ENCODE measurements around the gene ATP13A5.
A peak's percentile ranks its signal among the peaks of the same experiment; 100 is the strongest.

ATP13A5 gene, protein sequence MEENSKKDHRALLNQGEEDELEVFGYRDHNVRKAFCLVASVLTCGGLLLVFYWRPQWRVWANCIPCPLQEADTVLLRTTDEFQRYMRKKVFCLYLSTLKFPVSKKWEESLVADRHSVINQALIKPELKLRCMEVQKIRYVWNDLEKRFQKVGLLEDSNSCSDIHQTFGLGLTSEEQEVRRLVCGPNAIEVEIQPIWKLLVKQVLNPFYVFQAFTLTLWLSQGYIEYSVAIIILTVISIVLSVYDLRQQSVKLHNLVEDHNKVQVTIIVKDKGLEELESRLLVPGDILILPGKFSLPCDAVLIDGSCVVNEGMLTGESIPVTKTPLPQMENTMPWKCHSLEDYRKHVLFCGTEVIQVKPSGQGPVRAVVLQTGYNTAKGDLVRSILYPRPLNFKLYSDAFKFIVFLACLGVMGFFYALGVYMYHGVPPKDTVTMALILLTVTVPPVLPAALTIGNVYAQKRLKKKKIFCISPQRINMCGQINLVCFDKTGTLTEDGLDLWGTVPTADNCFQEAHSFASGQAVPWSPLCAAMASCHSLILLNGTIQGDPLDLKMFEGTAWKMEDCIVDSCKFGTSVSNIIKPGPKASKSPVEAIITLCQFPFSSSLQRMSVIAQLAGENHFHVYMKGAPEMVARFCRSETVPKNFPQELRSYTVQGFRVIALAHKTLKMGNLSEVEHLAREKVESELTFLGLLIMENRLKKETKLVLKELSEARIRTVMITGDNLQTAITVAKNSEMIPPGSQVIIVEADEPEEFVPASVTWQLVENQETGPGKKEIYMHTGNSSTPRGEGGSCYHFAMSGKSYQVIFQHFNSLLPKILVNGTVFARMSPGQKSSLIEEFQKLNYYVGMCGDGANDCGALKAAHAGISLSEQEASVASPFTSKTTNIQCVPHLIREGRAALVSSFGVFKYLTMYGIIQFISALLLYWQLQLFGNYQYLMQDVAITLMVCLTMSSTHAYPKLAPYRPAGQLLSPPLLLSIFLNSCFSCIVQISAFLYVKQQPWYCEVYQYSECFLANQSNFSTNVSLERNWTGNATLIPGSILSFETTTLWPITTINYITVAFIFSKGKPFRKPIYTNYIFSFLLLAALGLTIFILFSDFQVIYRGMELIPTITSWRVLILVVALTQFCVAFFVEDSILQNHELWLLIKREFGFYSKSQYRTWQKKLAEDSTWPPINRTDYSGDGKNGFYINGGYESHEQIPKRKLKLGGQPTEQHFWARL

DNA sequence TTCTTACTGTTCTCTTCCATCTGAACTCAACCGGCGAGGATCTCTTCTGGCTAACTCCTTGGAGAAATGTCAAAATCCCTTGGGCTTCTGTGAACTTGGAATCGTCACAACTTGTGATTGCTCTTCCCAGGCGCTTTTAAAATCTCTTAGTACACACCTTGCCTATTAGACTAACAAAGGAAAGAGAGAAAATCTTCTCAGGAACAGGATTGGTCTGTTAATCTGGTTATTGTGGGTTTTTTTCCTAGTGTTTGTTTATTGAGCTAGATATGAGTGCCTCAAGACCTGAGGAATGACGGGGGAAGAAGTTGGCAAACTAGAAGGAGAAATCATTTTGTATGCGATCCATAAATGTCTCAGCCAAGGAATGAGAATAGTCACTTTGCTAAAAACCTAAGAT, at the start of gene ATP13A5:
TSS of gene ATP13A5 (minus strand) at position 48 of the 400 bp plus-strand sequence. CDS start at position 20, 28 bp downstream.
- H3K36me3 ChIP-seq (replicated peaks): no peaks in the 10 kb centered on the region
- H3K4me1 ChIP-seq: no peaks in the 10 kb centered on the region
- H3K4me3 ChIP-seq: no peak within 1 kb of the TSS
- no peaks in the 10 kb centered on the region for H3K9me3 ChIP-seq
- no peaks in the 10 kb centered on the region for H3K27me3 ChIP-seq (ENCODE audit: low read depth)
- in situ Hi-C loops (cut with MboI; ENCODE audit: low sequenced_read_pairs): no loop called here
- no peak for DNase-seq (ENCODE audit: low spot score in 2 of 2)

DNA sequence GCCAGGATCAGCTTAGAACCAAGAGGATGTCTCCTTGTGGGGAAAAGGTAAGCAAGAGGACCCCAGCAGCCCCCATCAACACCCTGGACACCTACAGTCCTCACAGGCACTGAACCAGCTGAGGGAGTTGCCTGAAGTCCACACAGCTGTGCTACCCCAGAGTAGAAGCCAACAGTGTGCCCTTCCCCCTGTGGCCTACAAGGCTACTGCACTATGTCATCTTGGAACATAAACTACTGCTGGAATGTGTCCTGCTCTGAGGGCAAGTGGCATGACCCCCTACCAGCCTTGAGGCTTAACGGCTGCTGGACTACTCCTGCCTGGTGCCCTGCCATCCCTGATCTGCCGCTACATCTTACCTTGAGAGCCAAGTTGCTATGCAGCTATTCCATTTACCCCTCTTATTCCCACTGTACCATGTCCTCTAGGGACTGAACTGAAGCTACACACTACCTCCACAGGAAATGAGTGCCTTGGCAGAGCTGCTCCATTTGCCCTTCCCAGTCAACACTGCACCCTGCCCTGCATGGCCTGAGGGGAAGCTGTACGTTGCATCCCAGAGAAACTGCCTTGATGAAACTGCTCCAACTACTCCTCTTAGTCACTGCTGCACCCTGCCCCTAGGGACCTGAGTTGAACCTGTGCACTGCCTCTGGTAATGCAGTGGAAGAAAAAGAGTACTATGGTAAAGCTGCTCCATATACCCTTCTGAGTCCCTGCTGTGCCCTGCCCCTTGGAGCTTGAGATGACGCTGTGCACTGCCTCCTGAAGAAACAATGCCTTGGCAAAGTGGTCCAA, 40.2 kb upstream of the ATP13A5 start:
- H3K4me3 ChIP-seq: no peak overlapping the region
- H3K4me1 ChIP-seq: no peaks in the 10 kb centered on the region
- no peaks in the 10 kb centered on the region for H3K9me3 ChIP-seq
- no peak for DNase-seq (ENCODE audit: low spot score in 2 of 2)
- no peaks in the 10 kb centered on the region for H3K36me3 ChIP-seq (replicated peaks)
- no peaks in the 10 kb centered on the region for H3K27me3 ChIP-seq (ENCODE audit: low read depth)
- in situ Hi-C loops (cut with MboI; ENCODE audit: low sequenced_read_pairs): no loop called here

DNA sequence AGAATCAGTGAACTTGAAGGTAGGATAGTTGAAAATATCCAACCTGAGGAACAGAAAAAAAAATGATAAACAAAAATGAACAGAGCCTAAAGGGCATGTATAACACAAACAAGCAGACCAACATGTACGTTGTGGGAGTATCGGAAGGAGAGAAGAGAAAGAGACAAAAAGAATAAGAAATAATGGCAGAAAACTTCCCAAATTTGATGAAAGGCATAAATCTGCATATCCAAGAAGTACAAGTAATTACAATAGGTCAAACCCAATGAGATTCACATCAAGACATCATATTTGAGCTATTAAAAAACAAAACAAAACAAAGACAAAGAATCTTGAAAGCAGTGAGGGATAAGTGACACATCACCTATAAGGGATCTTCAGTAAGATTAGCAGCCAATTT, 38.1 kb upstream of the ATP13A5 start:
- in situ Hi-C loops (cut with MboI; ENCODE audit: low sequenced_read_pairs): no loop called here
- Histone ChIP-seq H3K27me3 (ENCODE audit: low read depth) (no peaks in the 10 kb centered on the region), H3K36me3 (replicated peaks) (no peaks in the 10 kb centered on the region), H3K4me1 (no peaks in the 10 kb centered on the region), H3K4me3 (no peak overlapping the region), H3K9me3 (no peaks in the 10 kb centered on the region)
- no peak for DNase-seq (ENCODE audit: low spot score in 2 of 2)

DNA sequence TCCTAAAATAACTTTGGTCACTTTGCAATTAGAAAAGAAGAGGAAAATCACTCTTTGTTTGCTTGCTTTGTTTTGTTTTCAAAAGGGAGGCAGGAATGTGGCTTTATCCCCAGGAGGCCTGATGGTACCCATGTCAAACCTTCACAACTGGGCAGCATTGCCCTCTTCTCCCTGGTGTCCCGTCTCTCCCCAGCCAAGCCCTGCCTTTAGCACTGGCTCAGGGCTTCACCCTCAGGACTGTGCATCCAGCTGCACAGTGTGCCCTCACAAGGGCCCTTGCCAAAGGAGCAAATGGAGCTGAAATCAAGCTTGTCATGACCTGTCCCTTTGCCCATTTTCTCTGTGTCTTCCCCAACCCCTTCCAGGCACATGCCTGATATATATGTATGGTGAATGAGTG, 29.1 kb upstream of the ATP13A5 start:
- in situ Hi-C loops (cut with MboI; ENCODE audit: low sequenced_read_pairs): no loop called here

DNA sequence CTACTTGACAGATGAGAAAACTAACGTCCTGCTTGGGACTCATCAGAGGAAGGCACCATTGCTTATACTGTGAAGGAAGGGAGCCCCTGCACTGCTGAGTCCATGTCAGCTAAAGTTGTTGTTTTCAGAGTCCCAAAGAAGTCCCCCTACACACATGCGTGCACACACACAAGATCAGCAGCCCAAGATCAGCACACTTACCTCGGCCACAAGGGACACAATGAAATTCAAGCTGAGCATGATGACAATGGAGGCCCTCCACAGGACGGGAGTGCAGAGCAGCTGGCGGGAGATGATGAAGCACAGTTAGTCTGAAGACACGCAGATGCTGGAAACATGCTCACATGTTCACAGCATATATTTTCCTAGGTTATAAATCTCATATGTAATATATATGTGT, 28.6 kb upstream of the ATP13A5 start:
- DNase-seq (ENCODE audit: low spot score in 2 of 2): no peak
- Histone ChIP-seq H3K27me3 (ENCODE audit: low read depth) (no peaks in the 10 kb centered on the region), H3K4me3 (no peak overlapping the region)

More for the DNA sequence above, 29.1 kb upstream of the ATP13A5 start:
- no peaks in the 10 kb centered on the region for H3K9me3 ChIP-seq
- no peak overlapping the region for H3K4me3 ChIP-seq
- DNase-seq (ENCODE audit: low spot score in 2 of 2): no peak
- no peaks in the 10 kb centered on the region for H3K27me3 ChIP-seq (ENCODE audit: low read depth)
- H3K4me1 ChIP-seq: no peaks in the 10 kb centered on the region
- no peaks in the 10 kb centered on the region for H3K36me3 ChIP-seq (replicated peaks)

DNA sequence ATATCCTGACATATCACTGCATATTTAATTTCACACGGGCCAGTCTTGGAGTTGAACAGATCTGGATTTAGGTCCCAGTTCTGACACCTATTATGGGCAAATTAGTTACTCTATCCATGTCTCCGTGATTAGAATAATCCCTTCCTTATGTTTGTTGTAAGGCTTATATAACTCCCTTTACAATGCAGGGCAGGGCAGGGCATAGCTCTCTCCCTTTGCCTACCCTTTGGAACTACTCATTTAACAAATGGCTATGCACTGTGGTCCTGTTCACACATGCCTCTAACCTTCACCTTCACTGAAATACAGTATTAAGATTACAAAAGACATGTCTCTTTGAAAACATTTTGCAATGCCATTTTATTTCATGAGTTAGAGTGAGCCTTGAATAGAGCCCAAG, 24.8 kb upstream of the ATP13A5 start:
- no peaks in the 10 kb centered on the region for H3K4me1 ChIP-seq
- H3K9me3 ChIP-seq: no peaks in the 10 kb centered on the region
- H3K27me3 ChIP-seq (ENCODE audit: low read depth): no peaks in the 10 kb centered on the region
- no peaks in the 10 kb centered on the region for H3K36me3 ChIP-seq (replicated peaks)
- H3K4me3 ChIP-seq: no peak overlapping the region
- peak in 1 of 2 experiments; percentile 8 for DNase-seq (ENCODE audit: low spot score in 2 of 2)
- in situ Hi-C loops (cut with MboI; ENCODE audit: low sequenced_read_pairs): no loop called here

More for the DNA sequence above, 28.6 kb upstream of the ATP13A5 start:
- Histone ChIP-seq H3K36me3 (replicated peaks) (no peaks in the 10 kb centered on the region), H3K9me3 (no peaks in the 10 kb centered on the region), H3K4me1 (no peaks in the 10 kb centered on the region)
- in situ Hi-C loops (cut with MboI; ENCODE audit: low sequenced_read_pairs): no loop called here

DNA sequence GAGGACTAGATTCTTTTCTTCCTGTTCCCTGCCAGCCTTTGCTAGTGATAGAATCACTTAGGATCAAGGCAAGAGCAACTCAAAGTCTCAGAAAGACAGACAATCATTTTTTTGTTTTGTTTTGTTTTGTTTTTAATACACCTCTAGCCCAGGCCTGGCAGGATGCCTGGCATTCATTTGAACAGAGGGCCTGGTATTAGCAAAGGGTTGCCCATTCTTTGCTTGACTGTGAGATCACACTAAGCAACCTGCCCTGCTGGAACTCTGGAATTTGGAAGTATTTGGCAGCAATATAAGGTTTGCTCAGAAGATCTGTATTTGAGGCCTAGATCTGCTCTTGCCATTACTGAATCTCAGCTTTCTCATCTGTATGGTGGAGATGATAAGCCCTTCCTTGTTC, 21.8 kb upstream of the ATP13A5 start:
- H3K9me3 ChIP-seq: no peaks in the 10 kb centered on the region
- no peak overlapping the region for H3K4me3 ChIP-seq
- no peaks in the 10 kb centered on the region for H3K4me1 ChIP-seq
- H3K27me3 ChIP-seq (ENCODE audit: low read depth): no peaks in the 10 kb centered on the region
- no peaks in the 10 kb centered on the region for H3K36me3 ChIP-seq (replicated peaks)
- no peak for DNase-seq (ENCODE audit: low spot score in 2 of 2)
- in situ Hi-C loops (cut with MboI; ENCODE audit: low sequenced_read_pairs): no loop called here

DNA sequence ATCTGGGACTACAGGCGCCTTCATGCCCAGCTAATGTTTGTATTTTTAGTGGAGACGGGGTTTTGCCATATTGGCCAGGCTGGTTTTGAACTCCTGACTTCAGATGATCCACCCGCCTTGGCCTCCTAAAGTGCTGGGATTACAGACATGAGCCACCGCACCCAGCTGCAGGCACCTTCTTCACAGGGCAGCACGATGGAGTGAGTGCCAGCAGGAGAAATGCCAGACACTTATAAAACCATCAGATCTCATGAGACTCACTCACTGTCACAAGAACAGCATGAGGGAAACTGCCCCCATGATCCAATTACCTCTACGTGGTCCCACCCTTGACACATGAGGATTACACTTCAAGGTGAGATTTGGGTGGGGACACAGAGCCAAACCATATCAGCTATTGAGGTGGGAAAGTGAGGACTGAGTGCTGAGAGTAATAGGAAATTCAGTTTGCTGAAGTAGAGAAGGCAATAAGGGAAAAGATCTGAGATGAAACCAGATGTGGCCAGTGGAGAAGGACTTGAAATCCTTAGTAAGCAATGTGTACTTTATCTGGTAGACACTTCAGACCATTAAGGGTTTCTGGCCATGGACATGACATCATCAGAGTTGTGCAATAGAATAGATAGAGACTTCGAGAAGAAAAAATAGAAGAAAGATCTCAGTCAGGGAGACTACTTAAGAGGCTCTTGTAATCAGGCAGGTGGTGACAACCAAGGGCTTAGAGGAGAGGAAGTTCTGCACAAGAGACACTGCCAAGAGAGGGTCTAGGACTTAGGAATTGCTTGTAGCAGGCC, 18.1 kb upstream of the ATP13A5 start:
- Histone ChIP-seq H3K4me3 (no peak overlapping the region), H3K4me1 (peaks cover 9% of the 10 kb centered on the region), H3K27me3 (ENCODE audit: low read depth) (no peaks in the 10 kb centered on the region), H3K9me3 (no peaks in the 10 kb centered on the region), H3K36me3 (replicated peaks) (no peaks in the 10 kb centered on the region)
- DNase-seq (ENCODE audit: low spot score in 2 of 2): no peak
- in situ Hi-C loops (cut with MboI; ENCODE audit: low sequenced_read_pairs): no loop called here

DNA sequence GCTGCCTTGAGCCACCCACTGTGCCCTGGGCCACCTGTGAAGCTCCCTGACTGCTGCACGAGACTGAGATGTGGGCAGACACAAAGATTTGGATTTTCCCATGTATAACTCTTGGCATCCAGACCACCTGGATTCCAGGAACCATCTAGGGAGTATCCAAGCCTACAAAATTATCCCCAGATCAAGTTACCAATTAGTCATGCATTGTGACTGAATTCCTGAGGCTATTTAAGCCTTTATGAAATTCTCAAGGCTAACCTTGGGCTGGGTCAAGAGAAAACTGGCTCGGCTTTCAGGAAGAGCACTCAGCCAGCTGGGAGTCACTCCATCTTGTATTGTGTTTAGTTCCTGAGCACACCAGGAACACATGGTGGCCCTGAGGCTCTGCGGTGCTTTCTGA, 13.3 kb upstream of the ATP13A5 start:
- peaks cover 23% of the 10 kb centered on the region for H3K4me1 ChIP-seq
- H3K4me3 ChIP-seq: no peak overlapping the region
- in situ Hi-C loops (cut with MboI; ENCODE audit: low sequenced_read_pairs): no loop called here
- no peaks in the 10 kb centered on the region for H3K36me3 ChIP-seq (replicated peaks)
- DNase-seq (ENCODE audit: low spot score in 2 of 2): peak; percentile 52 to 56
- H3K27me3 ChIP-seq (ENCODE audit: low read depth): no peaks in the 10 kb centered on the region
- H3K9me3 ChIP-seq: no peaks in the 10 kb centered on the region

DNA sequence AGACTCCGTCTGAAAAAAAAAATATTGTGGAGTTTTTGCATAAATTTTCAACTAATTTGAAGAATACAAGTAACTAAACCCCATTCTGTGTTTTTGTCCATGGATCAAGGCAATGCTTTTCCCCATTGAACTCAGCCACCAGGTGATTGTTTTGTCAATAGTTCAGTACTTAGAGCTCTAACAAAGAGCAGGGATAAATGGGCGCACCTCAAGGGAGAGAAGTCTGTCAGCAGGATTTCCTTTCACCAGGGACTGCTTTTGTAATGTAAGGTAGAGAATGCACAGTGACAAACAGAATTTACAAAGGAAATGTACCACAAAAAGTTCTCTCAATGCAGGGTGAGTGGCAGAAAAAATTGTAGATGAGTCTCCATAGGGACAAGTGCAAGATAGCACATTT, 10.8 kb upstream of the ATP13A5 start:
- peak; percentile 57 to 66 for DNase-seq (ENCODE audit: low spot score in 2 of 2)
- peaks cover 23% of the 10 kb centered on the region for H3K4me1 ChIP-seq
- no peak overlapping the region for H3K4me3 ChIP-seq
- no peaks in the 10 kb centered on the region for H3K27me3 ChIP-seq (ENCODE audit: low read depth)
- H3K36me3 ChIP-seq (replicated peaks): no peaks in the 10 kb centered on the region
- in situ Hi-C loops (cut with MboI; ENCODE audit: low sequenced_read_pairs): no loop called here
- H3K9me3 ChIP-seq: no peaks in the 10 kb centered on the region

DNA sequence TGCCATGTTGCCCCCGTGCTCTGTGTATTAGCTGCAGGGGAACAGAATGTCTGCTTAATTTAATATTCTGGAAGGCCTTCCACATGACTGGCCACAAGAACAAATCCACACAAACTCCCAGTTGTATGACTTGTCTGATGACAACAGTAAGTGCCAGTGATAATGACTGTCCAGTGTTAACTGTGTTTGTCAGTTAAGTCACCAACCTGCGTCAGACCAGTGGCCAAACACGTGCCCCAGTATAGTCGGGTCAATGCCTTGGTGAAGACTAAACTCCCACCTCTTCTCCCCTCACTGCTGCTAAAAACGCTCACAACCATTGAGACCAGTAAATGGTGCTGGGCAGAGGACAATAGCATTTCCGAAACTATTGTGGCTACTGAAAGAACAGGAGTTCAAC, 9.8 kb upstream of the ATP13A5 start:
- Histone ChIP-seq H3K4me3 (no peak overlapping the region), H3K4me1 (peaks cover 23% of the 10 kb centered on the region), H3K27me3 (ENCODE audit: low read depth) (no peaks in the 10 kb centered on the region), H3K36me3 (replicated peaks) (no peaks in the 10 kb centered on the region), H3K9me3 (no peaks in the 10 kb centered on the region)
- no peak for DNase-seq (ENCODE audit: low spot score in 2 of 2)
- in situ Hi-C loops (cut with MboI; ENCODE audit: low sequenced_read_pairs): no loop called here

DNA sequence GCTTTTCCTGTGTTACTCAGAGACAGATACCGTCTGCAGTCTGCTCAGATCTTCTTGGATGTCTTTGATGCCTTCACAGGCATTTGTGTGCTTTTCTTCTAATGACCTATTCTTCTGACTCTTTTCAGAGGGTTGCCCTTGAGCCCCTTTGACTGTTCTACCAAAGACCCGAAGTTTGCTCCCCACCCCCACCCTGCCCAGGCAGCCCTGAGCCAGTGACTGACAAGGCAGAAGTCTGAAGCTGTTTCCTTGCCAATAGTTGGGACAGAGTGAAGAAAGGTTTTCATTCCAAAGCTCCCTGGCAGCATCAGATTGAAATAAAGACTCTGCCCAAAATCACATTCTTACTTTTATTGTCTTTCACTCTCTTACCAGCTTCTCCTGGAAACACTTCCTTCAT, 9.0 kb upstream of the ATP13A5 start:
- no peak for DNase-seq (ENCODE audit: low spot score in 2 of 2)
- H3K9me3 ChIP-seq: no peaks in the 10 kb centered on the region
- in situ Hi-C loops (cut with MboI; ENCODE audit: low sequenced_read_pairs): no loop called here
- H3K36me3 ChIP-seq (replicated peaks): no peaks in the 10 kb centered on the region
- H3K27me3 ChIP-seq (ENCODE audit: low read depth): no peaks in the 10 kb centered on the region
- peaks cover 23% of the 10 kb centered on the region for H3K4me1 ChIP-seq
- H3K4me3 ChIP-seq: no peak overlapping the region
